ENCODE results near the gene VCAM1. TPM values are rescaled to one million over a fixed set of nuclear protein-coding genes. Genes with fewer than 3 reads are reported as not detected.

The VCAM1 gene
- total RNA-seq, 1 donor from 2014 or later: 37.0 TPM

- H3K9me3 Mint-ChIP-seq: no peaks in the 10 kb centered on the region
- DNase-seq (ENCODE audit: extremely low spot score, unreplicated experiment): no peak
- H3K4me3 Mint-ChIP-seq: no peak overlapping the region
- H3K27me3 Mint-ChIP-seq: no peaks in the 10 kb centered on the region
- TF ChIP-seq CTCF (conservative IDR thresholded peaks at IDR 0.05): no peak
- H3K27ac Mint-ChIP-seq: no peak overlapping the region
- H3K4me1 Mint-ChIP-seq (ENCODE audit: unreplicated experiment): no peaks in the 10 kb centered on the region
- H3K36me3 Mint-ChIP-seq: no peaks in the 10 kb centered on the region
Measured at GRCh38 chr1:100700586-100700985, 19.0 kb upstream of the VCAM1 start.

- no peaks in the 10 kb centered on the region for H3K27me3 Mint-ChIP-seq
- no peak for DNase-seq (ENCODE audit: extremely low spot score, unreplicated experiment)
- H3K27ac Mint-ChIP-seq: no peak overlapping the region
- H3K4me1 Mint-ChIP-seq (ENCODE audit: unreplicated experiment): peaks cover 13% of the 10 kb centered on the region
- H3K4me3 Mint-ChIP-seq: no peak overlapping the region
- no peak for TF ChIP-seq CTCF (conservative IDR thresholded peaks at IDR 0.05)
- no peaks in the 10 kb centered on the region for H3K36me3 Mint-ChIP-seq
- H3K9me3 Mint-ChIP-seq: no peaks in the 10 kb centered on the region
Measured at GRCh38 chr1:100703052-100703451, 16.5 kb upstream of the VCAM1 start.

GRCh38 chr1:100703716-100704115 lies 15.8 kb upstream of the VCAM1 start:
- Mint-ChIP-seq H3K36me3 (no peaks in the 10 kb centered on the region), H3K27ac (no peak overlapping the region), H3K4me3 (no peak overlapping the region), H3K27me3 (no peaks in the 10 kb centered on the region), H3K4me1 (ENCODE audit: unreplicated experiment) (peaks cover 13% of the 10 kb centered on the region), H3K9me3 (no peaks in the 10 kb centered on the region)
- no peak for DNase-seq (ENCODE audit: extremely low spot score, unreplicated experiment)
- no peak for TF ChIP-seq CTCF (conservative IDR thresholded peaks at IDR 0.05)

- no peaks in the 10 kb centered on the region for H3K9me3 Mint-ChIP-seq
- peaks cover 13% of the 10 kb centered on the region for H3K4me1 Mint-ChIP-seq (ENCODE audit: unreplicated experiment)
- no peak overlapping the region for H3K27ac Mint-ChIP-seq
- H3K27me3 Mint-ChIP-seq: no peaks in the 10 kb centered on the region
- no peaks in the 10 kb centered on the region for H3K36me3 Mint-ChIP-seq
- no peak overlapping the region for H3K4me3 Mint-ChIP-seq
- no peak for DNase-seq (ENCODE audit: extremely low spot score, unreplicated experiment)
- no peak for TF ChIP-seq CTCF (conservative IDR thresholded peaks at IDR 0.05)
Measured at GRCh38 chr1:100704473-100704872, 15.1 kb upstream of the VCAM1 start.

GRCh38 chr1:100706296-100706695 lies 13.2 kb upstream of the VCAM1 start:
- Mint-ChIP-seq H3K27ac (no peak overlapping the region), H3K9me3 (no peaks in the 10 kb centered on the region), H3K4me3 (no peak overlapping the region), H3K36me3 (no peaks in the 10 kb centered on the region), H3K27me3 (no peaks in the 10 kb centered on the region), H3K4me1 (ENCODE audit: unreplicated experiment) (peaks cover 13% of the 10 kb centered on the region)
- DNase-seq (ENCODE audit: extremely low spot score, unreplicated experiment): no peak
- TF ChIP-seq CTCF (conservative IDR thresholded peaks at IDR 0.05): no peak

GRCh38 chr1:100706856-100707255 lies 12.7 kb upstream of the VCAM1 start:
- H3K9me3 Mint-ChIP-seq: no peaks in the 10 kb centered on the region
- TF ChIP-seq CTCF (conservative IDR thresholded peaks at IDR 0.05): no peak
- H3K4me3 Mint-ChIP-seq: no peak overlapping the region
- DNase-seq (ENCODE audit: extremely low spot score, unreplicated experiment): no peak
- H3K4me1 Mint-ChIP-seq (ENCODE audit: unreplicated experiment): peaks cover 13% of the 10 kb centered on the region
- H3K36me3 Mint-ChIP-seq: no peaks in the 10 kb centered on the region
- no peak overlapping the region for H3K27ac Mint-ChIP-seq
- H3K27me3 Mint-ChIP-seq: no peaks in the 10 kb centered on the region

Measured in type B pancreatic cell (in vitro differentiated cells).